Measurements from ENCODE around the gene ZFP3.
"Not testable (repeated sequence)": the region's sequence is repeated elsewhere in the genome, so short reads cannot be mapped to it uniquely, and the experiment has no call there.

Gene ZFP3

DNA sequence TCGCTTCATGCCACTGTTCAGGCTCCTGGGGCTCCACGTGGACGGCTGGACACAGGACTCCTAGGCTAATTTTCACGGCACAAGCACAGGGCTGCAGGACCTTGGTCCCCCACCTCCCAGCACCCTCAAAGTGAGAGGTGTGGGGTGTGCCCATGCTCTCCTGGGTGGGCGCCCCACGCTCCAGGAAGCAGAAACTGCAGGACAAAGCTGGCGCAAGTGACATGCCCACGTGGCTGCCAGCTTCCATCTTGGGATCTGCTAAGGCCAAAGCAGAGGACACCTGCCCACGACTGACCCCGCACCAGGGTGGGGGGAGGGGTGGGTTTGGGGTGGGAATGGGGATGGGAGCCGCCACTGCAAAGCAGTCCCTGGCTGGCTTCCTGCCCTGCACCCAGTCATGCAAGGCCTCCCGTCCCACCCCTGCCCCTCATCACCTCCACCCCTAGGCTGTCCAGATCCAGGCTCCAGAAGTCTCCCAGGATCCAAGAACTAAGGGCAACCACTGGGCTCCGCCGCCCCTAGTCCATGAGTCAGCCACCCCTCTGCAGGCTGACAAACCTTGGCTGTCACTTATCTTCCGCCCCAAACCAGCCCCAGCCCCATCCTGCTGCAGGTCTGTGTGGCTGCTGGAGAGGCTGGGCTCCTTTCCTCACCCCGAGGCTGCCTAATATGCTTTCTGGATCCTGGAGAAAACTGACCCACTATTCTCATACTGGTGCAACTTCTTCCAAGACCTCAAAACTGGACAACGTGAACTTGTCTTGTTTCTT, 48.6 kb downstream of the ZFP3 start:
- DNase-seq: no peak

DNA sequence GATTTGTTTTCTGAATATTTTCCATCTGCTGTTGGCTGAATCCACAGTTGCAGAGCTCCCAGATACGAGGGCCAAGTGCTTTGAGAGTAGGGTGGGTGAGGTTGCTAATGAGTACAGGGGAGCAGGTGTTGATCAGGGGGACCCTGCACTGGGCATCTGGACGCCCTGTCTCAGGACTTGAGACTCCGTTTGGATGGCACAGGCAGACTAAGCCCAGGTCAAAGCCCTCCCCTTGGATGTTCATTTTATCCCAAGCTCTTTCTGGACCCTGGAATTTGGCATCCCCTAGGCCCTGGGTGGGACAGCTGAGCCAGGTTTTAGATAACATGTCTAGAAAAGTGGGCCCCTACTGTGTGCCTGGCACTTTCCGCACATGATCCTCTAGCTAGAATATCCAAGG, 49.6 kb downstream of the ZFP3 start:
- DNase-seq: no peak

DNA sequence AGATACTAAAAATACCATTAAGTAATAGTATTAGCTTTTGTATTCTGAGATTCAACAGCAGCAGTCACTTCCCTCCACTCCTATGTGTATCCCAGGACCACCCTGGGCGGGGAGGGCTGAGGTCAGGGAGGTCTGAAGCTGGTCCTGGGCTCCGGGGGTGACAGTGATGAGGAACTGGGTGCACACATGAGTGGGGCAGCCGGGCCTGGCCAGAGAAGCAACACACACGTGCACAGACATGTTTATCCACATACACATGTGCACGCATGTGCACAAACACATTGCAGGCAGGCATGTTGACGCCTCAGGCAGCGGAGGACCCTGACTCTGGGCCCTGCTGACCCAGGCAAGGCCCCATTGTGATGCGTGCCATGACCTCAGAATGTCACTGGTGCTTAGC, 50.1 kb downstream of the ZFP3 start:
- DNase-seq: not testable (repeated sequence)

DNA sequence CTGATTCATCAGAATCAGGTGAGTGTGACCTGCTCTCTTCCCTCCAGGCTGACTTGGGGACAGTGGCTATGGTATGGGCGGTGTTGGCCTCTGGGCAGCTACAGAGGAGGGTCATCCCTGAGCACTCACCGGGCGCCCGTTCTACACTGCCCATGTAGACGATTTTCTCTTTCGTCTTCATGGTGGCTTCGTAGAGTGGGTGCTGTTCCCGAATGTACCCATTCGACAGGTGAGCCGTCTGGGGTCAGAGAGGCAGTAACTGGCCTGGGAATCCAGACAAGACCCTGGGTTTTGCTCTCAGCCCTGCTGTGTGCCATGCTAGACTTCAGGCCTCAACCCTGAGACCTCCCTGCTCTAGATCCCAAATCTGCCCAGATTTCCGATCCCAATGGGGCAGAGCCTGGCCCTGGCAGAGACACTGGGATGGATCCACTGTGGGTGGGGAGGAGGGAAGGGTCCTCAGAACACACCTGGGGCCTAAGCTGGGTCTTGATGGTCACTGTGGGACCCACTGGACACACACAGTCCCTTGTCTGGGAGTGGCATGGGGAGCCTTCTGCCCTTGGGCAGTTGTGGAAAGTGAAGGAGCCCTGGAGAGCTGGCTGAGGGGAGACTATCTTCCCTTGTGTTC, 50.8 kb downstream of the ZFP3 start:
- DNase-seq: no peak

DNA sequence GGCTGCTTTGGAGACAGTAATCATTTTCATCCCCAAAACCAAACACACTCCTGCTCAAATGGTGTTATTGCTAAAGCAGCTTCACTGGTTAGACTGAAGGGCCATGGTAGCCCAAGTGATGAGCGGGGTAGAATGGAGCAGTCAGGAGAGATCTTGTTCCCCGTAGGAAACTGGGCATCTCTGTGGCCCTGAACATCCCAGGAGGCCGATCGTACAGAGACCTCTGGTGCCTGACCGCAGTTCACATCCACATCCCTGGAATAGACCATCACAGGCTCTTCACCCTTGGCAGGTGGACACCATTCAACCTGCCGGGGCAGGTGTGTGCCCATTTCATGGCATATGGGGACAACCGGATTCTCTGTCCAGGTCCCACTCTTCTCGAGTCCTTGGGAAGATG, 51.5 kb downstream of the ZFP3 start:
- DNase-seq: not testable (repeated sequence)

DNA sequence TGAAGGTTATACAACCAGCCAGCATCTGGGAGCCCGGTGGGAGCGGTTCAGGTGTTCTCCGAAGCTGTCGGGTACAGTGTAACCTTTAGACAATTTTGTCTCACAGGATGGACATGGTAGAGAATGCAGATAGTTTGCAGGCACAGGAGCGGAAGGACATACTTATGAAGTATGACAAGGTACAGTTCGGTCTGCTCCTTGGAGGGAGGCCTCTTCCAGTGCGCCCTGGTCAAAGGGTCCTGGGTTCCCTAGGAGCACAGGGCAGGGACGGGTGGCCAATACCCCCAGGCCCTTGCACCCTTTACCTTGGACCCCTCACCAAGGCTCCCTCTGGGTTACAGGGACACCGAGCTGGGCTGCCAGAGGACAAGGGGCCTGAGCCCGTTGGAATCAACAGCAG, 52.0 kb downstream of the ZFP3 start:
- not testable (repeated sequence) for DNase-seq

DNA sequence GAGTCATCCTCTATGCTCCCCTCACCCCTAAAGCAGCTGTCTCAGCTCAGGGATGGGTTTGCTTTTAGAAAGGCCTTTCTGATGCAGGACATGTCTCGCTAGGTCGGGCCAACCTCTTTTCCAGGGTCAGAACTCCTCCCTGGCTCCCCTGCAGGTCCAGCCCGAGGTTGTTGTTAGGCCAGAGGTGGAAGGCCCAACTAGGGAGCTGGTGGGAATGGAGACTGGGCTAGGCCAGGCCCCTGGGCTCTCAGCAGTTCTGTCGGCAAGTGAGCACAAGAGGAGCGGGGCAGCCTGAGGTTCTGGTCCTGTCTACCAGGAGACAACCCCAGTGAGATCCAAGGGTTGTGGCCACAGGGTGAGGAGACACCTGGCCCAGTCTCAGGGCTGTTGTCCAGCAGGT, 52.4 kb downstream of the ZFP3 start:
- DNase-seq: not testable (repeated sequence)

DNA sequence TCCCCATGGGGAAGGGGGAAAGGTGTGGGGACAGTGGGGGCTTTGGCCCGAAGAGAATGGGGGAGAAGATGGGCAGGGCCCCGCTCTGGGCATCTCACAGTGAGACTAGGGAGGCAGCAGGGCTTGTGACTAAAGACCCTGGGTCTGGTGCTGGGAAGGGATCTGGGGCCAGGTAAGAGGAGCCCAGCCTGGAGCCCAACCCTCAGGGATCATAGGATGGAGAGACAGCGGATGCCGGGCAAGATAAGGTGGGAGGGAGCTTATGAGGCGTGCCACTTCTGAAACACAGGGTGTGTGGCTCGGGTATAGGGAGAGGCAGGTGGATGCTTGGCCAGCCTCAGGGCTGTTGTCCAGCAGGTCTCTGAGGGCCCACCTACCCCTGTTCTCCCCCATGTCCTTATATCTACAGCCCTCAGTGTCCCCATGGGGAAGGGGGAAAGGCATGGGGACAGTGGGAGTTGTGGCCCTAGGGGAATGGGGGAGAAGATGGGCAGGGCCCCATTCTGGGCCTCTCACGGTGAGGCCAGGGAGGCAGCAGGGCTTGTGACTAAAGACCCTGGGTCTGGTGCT, 53.0 kb downstream of the ZFP3 start:
- DNase-seq: no peak

DNA sequence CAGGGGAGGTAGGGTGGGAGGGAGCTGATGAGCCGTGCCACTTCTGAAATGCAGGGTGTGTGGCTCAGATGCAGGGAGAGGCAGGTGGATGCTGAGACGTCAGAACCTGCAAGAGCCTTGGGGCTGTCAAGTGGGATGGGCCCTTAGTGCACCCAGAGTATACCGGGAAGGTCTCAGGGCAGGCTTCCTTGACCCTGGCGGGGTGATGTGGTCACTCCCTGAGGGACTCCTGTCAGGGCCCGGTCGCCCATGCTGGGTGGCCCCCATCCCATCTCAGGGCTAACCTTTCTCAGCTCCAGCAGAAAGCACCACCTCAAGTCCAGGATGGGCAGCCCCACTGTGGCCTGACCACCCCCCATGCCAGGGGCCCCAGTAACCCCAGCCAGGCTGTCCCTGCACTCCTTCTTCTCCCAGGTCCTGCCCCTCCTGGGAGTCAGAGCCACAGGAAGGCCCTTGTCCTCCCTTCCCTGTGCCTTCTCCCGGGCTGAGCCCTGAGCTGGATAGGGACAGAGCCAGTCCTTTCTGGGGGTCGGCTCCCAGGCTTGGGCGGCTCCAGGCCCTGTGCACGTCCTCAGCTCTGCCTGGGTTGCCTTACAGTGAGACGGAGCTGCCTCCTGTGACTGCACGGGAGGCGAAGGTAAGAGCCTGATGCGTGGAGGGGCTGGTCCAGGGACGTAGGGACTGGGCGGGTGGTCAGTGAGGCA, 53.7 kb downstream of the ZFP3 start:
- not testable (repeated sequence) for DNase-seq

DNA sequence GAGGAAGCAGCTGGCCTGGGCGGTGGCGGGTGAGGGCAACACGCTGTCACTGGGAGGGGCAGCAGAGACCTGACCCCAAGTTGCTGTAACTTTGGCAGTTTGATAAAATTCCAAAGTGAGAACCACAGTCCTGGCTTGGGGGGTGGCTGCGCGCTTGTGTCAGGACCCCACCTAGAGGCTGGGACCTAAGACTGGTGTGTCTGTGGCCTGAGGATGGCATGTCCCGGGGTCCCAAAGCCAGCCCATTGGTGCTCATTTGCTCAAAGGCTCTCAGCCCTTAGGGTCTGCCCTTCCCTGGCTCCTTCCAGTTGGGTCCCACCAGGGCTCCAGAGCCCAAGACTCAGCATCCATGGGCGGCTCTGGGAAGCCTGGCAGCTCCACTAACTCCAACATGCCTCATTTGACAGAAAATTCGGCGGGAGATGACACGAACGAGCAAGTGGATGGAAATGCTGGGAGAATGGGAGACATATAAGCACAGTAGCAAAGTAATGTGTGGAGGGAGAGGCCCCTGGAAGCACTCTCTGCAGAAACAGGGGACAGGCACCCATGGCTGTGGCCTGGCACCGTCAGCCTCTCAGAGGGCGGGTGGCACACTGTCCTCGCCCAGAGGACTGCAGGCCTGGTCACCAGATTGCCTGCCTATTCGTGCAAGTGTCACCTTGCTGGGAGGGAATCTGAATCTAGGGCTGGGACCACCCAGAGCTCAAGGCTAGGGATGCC, 54.4 kb downstream of the ZFP3 start:
- not testable (repeated sequence) for DNase-seq

DNA sequence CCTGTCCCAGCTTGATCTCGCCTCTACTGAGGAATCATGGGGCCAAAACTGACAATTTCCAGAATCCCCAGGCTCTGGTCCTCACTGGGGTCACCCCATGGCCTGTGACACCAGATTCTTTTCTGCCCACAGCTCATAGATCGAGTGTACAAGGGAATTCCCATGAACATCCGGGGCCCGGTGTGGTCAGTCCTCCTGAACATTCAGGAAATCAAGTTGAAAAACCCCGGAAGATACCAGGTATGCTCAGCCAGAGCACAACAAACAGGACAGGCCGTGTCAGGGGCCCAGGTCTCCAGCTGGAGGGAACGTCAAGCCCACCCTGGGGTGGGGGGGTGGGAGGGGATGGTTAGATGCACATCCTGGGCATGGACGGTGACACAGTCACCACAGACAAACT, 55.0 kb downstream of the ZFP3 start:
- no peak for DNase-seq

DNA sequence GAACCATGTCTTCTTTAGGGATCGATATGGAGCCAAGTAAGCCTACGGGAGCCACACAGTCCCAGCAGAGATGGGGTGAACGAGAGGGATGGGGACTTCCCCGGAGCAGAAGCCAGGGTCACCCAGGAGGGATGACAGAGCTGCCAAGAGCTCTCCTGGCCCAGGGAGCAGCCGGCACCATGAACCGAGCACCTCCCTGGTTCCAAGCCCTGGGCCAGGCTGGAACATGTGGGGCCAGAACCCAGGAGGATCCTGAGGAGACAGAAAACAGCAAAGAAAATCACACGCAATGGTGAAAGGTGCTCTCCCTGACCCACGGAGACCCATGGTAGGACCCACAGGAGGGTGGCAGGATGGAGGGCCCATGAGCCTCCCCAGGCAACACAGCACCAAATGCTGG, 55.7 kb downstream of the ZFP3 start:
- not testable (repeated sequence) for DNase-seq

DNA sequence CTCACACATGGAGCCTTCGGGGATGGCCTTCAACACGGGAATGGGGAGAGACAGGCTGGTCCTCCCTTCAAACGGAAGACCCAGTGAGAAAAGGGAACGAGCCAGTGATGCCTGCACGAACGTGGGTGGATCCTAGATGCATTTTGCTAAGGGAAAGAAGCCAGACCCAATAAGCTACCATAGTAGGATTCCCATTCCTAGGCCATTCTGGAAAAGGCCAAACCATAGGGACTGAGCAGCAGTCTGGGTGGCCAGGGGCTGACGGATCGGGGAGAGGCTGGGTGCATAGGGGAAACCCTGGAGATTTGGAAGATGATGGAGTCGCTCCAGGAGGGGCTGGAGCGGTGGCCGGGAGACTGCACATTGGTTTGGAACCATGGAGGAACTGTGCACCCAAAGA, 56.3 kb downstream of the ZFP3 start:
- not testable (repeated sequence) for DNase-seq

DNA sequence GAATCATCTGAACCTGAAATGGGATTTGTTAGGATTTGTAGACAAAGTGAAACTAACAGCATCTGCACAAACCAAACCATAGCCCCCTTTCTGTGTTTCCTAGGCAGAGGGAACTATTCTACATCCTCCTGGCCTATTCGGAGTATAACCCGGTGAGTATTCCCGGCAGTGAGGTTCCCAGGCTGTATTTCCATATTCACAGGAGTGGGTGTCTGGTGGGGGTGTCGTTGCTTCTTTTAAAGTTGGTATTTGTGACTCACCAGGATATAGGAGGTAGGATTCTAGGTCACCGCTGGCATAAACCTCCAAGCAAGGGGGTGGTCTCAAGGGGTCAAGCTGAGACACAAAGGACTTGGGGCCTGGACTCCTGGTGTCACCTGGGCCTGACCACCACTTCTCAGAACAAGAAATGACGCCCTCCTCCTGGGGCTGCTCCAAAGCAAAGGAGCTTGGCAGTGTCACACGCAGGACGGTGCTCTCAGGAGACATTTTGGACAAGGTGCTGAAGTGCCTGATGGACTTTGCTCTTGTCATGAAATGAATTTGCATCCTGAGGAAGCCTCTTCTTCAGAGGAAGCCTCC, 57.0 kb downstream of the ZFP3 start:
- not testable (repeated sequence) for DNase-seq

DNA sequence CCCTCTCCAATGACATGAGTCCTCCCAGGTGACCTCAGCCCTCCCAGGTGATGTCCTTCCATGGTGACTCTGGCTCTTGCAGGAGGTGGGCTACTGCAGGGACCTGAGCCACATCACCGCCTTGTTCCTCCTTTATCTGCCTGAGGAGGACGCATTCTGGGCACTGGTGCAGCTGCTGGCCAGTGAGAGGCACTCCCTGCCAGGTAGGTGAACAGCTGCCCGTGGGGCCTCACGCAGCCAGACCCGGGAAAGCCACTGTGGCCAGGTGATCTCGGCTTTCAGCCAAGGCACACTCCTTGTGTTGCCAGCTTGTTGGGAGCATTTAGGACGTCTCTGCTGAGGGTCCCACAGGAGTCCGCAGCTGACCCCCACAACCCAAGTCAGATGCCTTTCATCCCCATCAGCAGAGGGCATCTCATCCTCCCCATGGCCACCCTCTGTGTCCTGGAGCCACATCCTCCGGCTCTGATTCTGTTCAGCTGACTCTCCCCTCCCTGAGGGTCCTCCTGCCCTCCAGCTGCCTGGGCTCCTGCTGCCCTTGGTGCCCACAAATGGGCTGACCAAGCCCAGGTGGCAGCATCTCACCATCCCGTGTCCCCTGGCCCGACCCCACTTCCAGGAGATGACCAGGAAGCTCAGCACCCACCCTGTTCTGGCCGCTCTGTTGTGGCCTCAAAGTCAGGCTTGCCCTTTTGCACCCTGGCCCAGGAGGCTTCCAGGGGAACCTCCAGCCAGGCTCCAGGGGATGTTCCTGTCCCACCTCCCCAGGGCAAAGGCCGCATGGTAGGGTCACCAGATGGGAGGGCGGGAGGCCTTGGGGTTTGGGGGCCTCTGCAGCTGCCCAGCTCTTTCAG, 57.7 kb downstream of the ZFP3 start:
- no peak for DNase-seq

DNA sequence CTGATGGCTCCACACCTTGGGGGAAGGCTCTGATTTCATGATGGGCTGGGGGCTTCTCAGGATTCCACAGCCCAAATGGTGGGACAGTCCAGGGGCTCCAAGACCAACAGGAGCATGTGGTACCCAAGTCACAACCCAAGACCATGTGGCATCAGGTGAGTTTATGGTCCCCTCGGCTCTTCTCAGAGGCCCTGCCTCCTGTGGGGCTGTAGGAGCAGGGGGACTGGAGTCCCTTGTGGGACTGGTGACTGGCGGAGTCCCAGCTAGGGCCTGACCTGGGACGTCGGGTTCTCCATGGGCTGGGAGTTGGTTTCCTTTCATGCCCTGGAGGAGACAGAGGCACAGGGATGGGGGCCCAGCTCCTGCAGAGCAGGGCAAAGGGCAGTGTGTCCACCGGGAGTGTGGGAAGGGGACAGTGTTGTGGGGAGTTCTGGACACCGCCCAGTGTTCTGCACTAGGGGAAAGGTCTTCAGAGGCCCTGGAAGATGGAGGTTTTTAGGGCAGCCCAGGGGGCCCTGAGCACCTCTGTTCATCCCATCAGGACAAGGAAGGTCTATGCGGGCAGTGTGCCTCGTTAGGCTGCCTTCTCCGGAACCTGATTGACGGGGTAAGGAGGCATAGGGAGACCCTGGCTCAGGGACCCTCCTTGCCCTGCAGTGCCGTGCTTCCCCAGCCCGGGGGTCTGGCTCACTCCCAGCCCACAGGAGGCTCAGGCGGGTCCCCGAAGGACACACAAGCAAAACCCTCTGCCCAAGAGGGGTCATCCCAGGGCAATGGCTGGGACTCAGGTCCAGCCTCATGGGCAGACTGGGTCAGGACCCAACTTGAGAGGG, 58.5 kb downstream of the ZFP3 start:
- DNase-seq: not testable (repeated sequence)

DNA sequence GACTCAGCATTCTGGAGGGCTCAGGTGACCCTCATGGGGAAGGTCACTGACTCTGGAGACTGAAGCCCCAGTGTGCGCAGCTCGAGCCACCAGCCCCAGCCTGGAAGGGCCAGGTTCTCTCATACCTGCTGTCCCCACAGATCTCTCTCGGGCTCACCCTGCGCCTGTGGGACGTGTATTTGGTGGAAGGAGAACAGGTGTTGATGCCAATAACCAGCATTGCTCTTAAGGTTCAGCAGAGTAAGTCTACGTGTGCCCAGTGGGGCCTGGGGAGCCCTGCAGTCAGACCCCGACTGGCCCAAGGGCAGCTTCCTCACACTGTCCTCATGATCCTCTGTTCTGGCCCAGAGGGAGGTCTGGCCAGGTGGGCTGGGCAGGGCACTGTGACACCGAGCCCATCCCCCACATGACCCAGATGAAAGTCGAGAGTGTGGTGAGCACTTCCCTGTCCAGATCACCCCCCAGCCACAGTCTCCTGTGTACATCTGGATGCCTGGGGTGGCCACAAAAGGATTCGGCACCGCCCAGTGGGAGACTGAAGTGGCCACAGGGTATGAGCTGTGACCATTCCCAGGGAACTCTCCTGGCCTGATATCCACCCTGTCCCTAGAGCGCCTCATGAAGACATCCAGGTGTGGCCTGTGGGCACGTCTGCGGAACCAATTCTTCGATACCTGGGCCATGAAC, 59.4 kb downstream of the ZFP3 start:
- DNase-seq: not testable (repeated sequence)

DNA sequence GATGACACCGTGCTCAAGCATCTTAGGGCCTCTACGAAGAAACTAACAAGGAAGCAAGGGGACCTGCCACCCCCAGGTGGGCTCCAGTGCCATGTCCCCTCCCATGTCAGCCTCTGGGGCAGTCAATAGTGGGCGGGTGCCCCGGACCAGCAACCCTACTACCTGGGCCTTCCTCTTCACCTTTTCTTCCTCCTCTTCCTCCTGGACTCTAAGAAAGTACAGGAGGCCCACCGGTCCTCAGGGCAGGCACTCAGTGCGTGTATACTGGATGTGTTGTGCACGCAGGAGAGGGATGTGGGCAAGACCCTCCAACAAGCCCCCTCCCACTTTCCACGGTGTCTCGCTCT, 59.9 kb downstream of the ZFP3 start:
- DNase-seq: not testable (repeated sequence)

DNA sequence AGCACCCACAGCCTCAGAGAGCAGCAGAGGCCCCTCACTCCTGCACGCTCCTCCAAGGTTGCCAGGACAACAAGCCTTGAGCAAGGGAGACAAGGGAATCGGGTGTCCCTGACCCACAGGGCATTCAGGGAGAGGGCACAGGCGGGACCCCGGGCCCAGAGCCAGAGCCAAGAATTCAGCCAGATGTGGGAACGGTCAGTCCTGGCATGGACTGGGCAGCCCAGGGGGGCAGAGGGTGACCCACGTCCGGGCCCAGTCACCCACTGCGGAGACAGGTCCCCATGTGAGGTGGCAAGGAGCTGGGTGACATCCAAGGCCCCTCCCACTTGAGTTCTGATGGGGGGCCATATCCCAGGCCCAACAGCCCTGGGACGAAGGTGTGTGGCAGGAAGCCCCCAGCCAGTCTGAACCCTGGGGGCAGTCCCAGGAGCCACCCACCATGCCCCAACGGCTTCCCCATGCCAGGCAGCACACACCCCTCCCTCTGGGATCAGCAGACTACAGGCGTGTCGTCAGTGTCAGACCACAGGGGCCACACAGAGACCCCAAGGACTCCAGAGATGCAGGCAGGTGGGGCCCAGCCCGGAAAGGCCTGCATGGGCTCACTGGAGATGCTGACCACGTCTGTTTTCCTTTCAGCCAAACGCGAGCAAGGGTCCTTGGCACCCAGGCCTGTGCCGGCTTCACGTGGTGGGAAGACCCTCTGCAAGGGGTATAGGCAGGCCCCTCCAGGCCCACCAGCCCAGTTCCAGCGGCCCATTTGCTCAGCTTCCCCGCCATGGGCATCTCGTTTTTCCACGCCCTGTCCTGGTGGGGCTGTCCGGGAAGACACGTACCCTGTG, 60.6 kb downstream of the ZFP3 start:
- no peak for DNase-seq

All from effector CD8-positive, alpha-beta T cell (primary cell).